Activated CD4-positive, CD25-positive, alpha-beta regulatory T cell treated with anti-CD3 and anti-CD28 coated beads, Interleukin-2, amount 50 U/mL, for 24 hours (primary cell): ENCODE results near the gene ATRN.

Experiments
- ATAC-seq, 2 donors: fragments of 150-1000 bp; cut with Tn5 transposase; one replicate each; pipeline ENCODE4 v1.10.0; 2021; ENCODE audit warnings: mild to moderate bottlenecking in 1 of 2, moderate library complexity in 1 of 2

The ATRN gene

DNA sequence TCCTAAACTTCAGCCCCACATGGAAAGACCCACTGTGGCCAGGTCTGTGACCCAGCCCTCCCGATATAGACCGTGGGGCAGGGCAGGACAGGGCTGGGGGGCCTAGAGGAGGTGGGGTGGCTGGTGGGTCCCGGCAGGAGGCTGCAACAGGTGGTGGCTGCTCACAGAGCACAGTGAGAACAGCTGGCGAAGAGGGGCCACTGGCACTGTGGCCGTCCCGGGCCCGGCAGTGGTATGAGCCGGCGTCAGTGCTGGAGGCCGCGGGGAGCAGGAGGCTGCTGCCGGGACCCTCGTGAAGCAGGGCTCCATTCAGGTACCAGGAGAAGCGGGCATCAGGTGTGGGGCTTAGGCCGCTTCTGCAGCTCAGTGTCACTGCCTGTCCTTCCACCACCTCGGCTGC, 228.2 kb downstream of the ATRN start:
- no peak for ATAC-seq
